NCI-H1092 treated with DMSO at 0.1 percent for 48 hours (cell line): Measurements from ENCODE around the gene PLA2G4F.
"Not testable (repeated sequence)": the region's sequence is repeated elsewhere in the genome, so short reads cannot be mapped to it uniquely, and the experiment has no call there.

Experiments
- DNase-seq: peaks from one replicate; lab custom pipeline; 2025; lab: John Stamatoyannopoulos, UW

PLA2G4F gene

DNA sequence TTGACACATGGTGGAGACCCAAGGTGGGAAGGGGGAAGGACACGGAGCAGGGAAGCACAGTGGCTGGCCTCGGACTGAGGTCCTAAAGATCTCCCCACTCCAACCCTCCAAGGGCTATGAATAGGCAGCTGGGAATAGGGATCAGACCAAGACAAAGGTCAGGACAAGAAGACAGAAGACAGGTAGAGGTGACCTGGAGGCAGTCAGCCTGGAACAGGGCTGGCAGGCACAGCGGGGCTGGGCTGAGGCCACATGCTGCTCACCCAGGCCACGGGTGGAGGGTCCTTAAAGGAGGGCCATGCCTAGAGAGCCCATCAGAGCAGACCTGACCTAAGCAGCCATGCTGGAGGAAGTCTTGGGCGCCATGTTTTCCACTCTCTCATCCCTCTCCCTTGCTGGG is 59.4 kb downstream of the PLA2G4F start:
- no peak for DNase-seq

DNA sequence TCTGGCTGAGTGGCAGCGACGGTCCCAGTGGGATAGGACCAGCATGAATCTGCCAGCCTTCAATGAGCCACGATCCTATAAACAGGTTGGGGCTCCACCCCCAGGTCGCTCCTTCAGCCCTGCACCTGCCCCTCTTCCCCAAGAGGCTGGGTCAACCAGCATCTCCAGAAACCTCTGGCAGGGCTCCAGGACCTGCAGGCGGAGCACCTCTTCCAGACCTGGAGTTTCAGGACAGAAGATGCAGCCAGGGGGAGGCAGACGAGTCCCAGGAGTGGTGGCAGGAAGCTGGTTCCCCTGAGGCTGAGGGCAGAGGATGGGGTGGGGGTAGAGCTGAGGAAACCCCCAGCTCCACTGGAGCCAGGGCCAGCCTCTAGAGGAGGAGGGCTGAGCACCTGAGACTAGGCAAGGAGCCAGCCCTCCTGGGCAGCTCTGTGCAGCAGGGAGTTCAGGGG is 61.9 kb downstream of the PLA2G4F start, which contains the start of gene PLA2G4D:
Gene PLA2G4D, minus strand, starts transcription at position 51 of the 452 bp plus-strand sequence. CDS start 103 bp downstream, outside the sequence.
- peak; percentile 54 for DNase-seq

DNA sequence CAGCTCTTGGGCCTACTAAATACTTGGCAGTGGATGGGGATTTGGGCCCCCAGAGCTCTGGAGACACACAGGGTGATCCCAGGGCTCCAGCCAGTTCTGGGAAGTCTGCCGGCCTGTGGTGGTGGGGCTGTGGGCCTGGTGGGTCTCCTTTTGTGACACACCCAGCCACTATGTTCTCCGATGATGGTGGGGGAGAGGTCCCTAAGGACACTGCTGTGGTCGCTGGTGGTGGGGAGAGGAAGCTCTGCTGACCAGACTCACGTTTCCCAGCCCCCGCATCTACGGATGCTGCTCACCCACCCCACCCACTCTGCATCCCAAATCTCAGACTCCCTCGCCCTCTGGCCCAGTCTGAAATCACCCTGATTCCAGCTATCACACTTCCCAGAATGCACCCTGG is 62.5 kb downstream of the PLA2G4F start:
- DNase-seq, result no peak

DNA sequence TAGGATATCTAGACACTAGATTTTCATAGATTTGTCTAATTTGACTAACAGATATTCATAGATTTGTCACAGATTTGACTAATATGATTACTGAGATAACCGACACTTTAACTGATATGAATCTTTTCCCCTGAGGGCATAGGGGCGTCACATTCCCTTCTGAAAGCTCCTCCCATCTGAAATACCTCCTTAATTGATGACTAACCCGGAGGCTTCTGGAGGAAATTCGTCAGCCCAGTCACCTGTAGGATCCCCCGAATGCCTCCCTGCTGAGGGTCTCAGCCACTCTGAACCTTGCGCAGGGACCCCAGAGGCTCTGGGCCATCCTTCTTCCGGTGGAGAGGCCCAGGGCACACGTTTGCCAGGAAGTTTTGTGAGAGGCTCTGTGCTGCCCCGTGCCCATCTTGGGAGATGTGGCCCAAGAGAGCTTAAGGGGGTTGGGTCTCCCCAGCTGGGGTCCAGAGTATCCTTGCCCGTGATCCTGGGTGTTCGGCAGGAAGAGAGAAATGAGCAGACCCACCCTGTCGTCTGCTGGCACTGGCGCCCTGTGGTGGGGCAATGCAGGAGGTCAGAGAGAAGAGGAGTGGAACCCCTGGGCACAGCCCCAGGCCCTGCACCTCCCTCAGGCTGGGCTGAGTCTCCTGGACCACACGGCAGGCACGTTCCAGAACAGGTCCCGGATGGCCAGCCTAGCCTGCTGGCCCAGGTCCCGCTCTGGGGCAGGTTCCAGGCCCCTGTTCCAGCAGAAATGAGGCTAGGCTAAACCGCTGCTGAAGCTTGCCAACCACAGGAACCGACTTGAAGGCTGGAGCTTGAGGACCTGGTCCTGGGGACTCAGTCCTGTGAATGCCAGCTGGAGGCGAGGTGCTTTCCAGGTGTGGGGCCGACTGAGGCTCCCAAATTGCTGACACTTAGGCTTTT is 63.8 kb downstream of the PLA2G4F start:
- no peak for DNase-seq

DNA sequence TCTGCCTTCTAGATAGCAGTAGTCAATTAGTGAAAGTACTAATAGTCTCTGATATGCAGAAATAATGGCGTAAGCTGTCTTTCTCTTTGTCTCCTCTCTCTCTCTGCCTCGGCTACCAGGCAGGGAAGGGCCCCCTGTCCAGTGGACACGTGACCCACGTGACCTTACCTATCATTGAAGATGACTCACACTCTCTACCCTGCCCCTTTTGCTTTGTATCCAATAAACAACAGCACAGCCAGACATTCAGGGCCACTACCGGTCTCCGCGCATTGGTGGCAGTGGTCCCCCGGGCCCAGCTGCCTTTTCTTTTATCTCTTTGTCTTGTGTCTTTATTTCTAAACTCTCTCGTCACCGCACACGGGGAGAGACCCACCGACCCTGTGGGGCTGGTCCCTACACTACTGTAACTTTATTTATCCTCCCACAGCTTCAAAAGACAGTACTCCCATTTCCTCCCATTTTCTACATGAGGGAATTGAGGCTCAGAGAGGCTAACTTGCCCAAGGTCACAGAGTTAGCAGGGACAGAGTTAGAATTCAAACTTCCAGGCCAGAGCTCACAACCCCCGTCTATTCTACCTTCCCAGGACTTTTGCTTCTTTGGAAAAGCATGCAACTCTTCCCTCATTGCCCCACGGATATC is 64.6 kb downstream of the PLA2G4F start:
- not testable (repeated sequence) for DNase-seq

DNA sequence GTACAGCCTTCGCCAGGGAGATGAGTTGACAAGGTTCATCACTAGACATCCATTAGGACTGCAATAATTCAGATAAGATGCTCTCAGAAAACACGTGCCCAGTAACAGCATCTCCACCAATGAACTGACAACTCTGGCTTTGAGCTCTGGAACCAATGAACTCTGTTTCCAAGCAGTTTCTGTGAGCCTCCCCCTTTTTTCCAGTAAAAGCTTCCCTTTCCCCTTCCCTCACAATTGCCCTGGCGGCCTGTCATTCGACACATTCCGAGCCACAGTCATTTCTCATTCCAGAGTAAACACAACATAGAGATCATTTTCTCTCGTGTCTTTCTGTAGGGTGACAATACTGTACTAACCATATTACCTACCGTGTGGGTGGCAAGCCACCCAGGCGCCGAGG is 65.7 kb downstream of the PLA2G4F start:
- no peak for DNase-seq

DNA sequence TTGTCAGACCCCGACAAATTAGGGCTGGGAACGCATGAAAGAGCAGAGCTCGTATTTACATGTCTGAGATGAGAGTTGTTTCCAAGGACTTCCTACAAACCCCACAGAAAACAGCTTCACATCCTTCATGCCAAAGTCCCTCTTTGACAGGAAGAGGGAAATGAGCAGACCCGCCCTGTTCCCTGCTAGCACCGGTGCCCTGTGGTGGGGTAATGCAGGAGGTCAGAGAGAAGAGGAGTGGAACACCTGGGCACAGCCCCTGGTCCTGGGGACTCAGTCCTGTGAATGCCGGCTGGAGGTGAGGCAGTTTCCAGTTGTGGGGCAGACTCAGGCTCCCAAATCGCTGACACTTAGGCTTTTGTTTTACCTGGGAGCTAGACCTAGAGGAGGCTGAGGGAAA is 66.1 kb downstream of the PLA2G4F start:
- no peak for DNase-seq

DNA sequence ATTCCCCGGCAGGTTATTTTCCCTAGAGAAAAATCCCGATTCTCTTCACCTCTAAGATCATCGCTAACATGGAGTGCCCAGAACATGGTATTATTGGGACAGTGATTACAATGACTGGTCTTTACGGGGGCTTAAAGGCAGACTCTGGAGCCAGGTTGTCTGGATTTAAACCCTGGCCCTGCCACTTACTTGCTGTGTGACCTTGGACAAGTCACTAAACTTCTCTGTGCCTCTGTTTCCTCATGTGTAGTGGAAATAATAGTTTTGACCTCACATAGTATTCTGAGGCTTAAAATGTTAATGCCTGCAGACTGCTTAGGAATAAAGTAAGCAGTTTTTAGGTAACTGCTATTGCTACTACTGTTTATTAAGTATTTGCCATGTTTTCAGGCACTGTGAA is 66.5 kb downstream of the PLA2G4F start:
- DNase-seq, result no peak
